HepG2 (cell line): Measurements from ENCODE around the gene YIPF1. TPM values are rescaled to one million over a fixed set of nuclear protein-coding genes. Genes with fewer than 3 reads are reported as not detected.
A peak's percentile ranks its signal among the peaks of the same experiment; 100 is the strongest.

Experiments
- ATF7 ChIP-seq, 2 experiments: fragments of 450-650 bp in 1 of 2; sonication (generic) in 1 of 2; formaldehyde crosslinking in 1 of 2; IDR thresholded peaks; 2 replicates each; pipeline versions ENCODE4 v1.4.0 to v1.6.1; 2016 to 2020; ENCODE audit warnings: antibody characterized with exemption in 1 of 2, mild to moderate bottlenecking in 1 of 2, missing genetic modification reagents in 1 of 2
- BRD4 ChIP-seq: sonication (generic); formaldehyde crosslinking; IDR thresholded peaks from 2 replicates; pipeline ENCODE4 v1.4.0; 2020; ENCODE audit warnings: missing genetic modification reagents
- ISL2 ChIP-seq: sonication (generic); formaldehyde crosslinking; IDR thresholded peaks from 2 replicates; pipeline ENCODE4 v1.5.0; 2020; ENCODE audit warnings: missing genetic modification reagents
- MTA1 ChIP-seq: sonication (generic); formaldehyde crosslinking; IDR thresholded peaks from 2 replicates; pipeline ENCODE4 v1.4.0; 2020; ENCODE audit warnings: missing genetic modification reagents, mild to moderate bottlenecking, borderline replicate concordance
- PHF21A ChIP-seq: sonication (generic); formaldehyde crosslinking; IDR thresholded peaks from 2 replicates; pipeline ENCODE4 v1.5.0; 2020; ENCODE audit warnings: mild to moderate bottlenecking, missing genetic modification reagents
- POLR2G ChIP-seq: fragments of 200-400 bp; formaldehyde crosslinking; IDR thresholded peaks from 2 replicates; pipeline ENCODE4 v1.6.1; 2018; ENCODE audit warnings: mild to moderate bottlenecking, low read depth, low read length, moderate library complexity
- RARA ChIP-seq: IDR thresholded peaks from 2 replicates; pipeline ENCODE4 v1.6.1; 2016; ENCODE audit warnings: missing genetic modification reagents, missing compliant biosample characterization
- RBFOX2 ChIP-seq: fragments of 200-400 bp; formaldehyde crosslinking; IDR thresholded peaks from 2 replicates; pipeline ENCODE4 v1.6.1; 2017; ENCODE audit warnings: low read depth, mild to moderate bottlenecking, low read length
- REPIN1 ChIP-seq: sonication (generic); formaldehyde crosslinking; IDR thresholded peaks from 2 replicates; pipeline ENCODE4 v1.8.0; 2022; ENCODE audit warnings: missing genetic modification reagents, low read depth, mild to moderate bottlenecking, borderline replicate concordance
- TAF1 ChIP-seq: sonication (generic); formaldehyde crosslinking; IDR thresholded peaks from 2 replicates; pipeline ENCODE4 v1.4.0; 2020; ENCODE audit warnings: missing genetic modification reagents
- YEATS4 ChIP-seq: sonication (generic); formaldehyde crosslinking; IDR thresholded peaks from 2 replicates; pipeline ENCODE4 v1.4.0; 2020; ENCODE audit warnings: missing genetic modification reagents, borderline replicate concordance
- ZFP36L1 ChIP-seq: sonication (generic); formaldehyde crosslinking; IDR thresholded peaks from 2 replicates; pipeline ENCODE4 v1.8.0; 2022; ENCODE audit warnings: mild to moderate bottlenecking, missing genetic modification reagents, moderate library complexity
- ZFY ChIP-seq: sonication (generic); formaldehyde crosslinking; IDR thresholded peaks from 2 replicates; pipeline ENCODE4 v1.4.0; 2020; ENCODE audit warnings: missing genetic modification reagents
- ZNF263 ChIP-seq: sonication (generic); formaldehyde crosslinking; IDR thresholded peaks from 2 replicates; pipeline ENCODE4 v1.4.0; 2020; ENCODE audit warnings: missing genetic modification reagents
- ZNF891 ChIP-seq: sonication (generic); formaldehyde crosslinking; IDR thresholded peaks from 2 replicates; pipeline ENCODE4 v1.5.0; 2020; ENCODE audit warnings: mild to moderate bottlenecking, missing genetic modification reagents
- polyA plus RNA-seq, 8 experiments: library from polyadenylated mRNA; depleted of rRNA in 3 of 8; stranded (reverse) in 7 of 8; unstranded in 1 of 8; fragments of >200 nt; fragmentation: Illumina TruSeq in 4 of 8; extraction: Trizol in 4 of 8; gene quantifications; 2 replicates each; pipeline versions ENCODE4 v1.2.1 to v1.2.3, GENCODE V29; 2011 to 2016; ENCODE audit warnings: low read depth in 4 of 8, missing spikeins in 1 of 8, mixed read lengths in 1 of 8; ENCODE audit not compliant: insufficient read depth in 1 of 8
- total RNA-seq, 5 experiments: library from RNA; depleted of rRNA; stranded (reverse); fragments of >200 nt; fragmentation: Illumina TruSeq; extraction: Trizol; gene quantifications; 2 replicates each; pipeline ENCODE4 v1.2.3, GENCODE V29; 2016; ENCODE audit warnings: low read depth in 1 of 5
- TF ChIP-seq, protein P1 (sequence below): IDR thresholded peaks from 2 replicates; pipeline ENCODE4 v1.6.1; 2016; ENCODE audit warnings: mild to moderate bottlenecking
- TF ChIP-seq, protein P2 (sequence below): sonication (generic); formaldehyde crosslinking; IDR thresholded peaks from 2 replicates; pipeline ENCODE4 v1.4.0; 2020; ENCODE audit warnings: missing genetic modification reagents
- TF ChIP-seq, protein P3 (sequence below): sonication (generic); formaldehyde crosslinking; conservative IDR thresholded peaks from 2 replicates; pipeline ENCODE4 v1.4.0; 2020; ENCODE audit warnings: mild to moderate bottlenecking, missing genetic modification reagents, moderate library complexity
- TF ChIP-seq, protein P4 (sequence below): IDR thresholded peaks from 2 replicates; pipeline ENCODE4 v1.6.1; 2018; ENCODE audit warnings: missing genetic modification reagents, mild to moderate bottlenecking, missing compliant biosample characterization

Gene YIPF1
- total and polyA plus RNA-seq, 2 of the 13 experiments (the other 11 are each of a cell fraction or from before 2014, with no cell fraction given): 21.1 to 31.9 TPM

DNA sequence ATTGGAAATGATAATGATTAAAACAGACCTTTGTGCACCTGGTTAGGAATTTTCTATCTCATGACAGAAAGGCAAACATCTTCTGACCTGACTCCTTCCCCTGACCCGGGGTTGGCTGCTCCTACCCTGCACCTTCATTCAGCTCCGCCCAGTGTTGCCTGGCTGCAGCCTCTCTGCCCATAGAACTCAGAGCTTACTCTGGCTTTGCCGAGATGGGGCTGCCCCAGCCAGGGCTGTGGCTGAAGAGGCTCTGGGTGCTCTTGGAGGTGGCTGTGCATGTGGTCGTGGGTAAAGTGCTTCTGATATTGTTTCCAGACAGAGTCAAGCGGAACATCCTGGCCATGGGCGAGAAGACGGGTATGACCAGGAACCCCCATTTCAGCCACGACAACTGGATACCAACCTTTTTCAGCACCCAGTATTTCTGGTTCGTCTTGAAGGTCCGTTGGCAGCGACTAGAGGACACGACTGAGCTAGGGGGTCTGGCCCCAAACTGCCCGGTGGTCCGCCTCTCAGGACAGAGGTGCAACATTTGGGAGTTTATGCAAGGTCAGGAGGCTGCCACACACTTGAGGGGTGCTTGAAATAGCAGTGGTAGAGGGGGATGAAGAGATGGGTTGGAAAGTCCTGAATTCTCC lies 4.5 kb upstream of the YIPF1 start, which contains the start of gene DIO1 (continued):
- TF ChIP-seq, protein P1, sequence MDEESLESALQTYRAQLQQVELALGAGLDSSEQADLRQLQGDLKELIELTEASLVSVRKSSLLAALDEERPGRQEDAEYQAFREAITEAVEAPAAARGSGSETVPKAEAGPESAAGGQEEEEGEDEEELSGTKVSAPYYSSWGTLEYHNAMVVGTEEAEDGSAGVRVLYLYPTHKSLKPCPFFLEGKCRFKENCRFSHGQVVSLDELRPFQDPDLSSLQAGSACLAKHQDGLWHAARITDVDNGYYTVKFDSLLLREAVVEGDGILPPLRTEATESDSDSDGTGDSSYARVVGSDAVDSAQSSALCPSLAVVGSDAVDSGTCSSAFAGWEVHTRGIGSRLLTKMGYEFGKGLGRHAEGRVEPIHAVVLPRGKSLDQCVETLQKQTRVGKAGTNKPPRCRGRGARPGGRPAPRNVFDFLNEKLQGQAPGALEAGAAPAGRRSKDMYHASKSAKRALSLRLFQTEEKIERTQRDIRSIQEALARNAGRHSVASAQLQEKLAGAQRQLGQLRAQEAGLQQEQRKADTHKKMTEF (CRISPR knock-in tag): no peak
- TF ChIP-seq MTA1 (peak; percentile 71; the same call in 1 of the 2 replicates), RARA (CRISPR knock-in tag) (peak; percentile 30; the same call in 1 of the 2 replicates), TAF1 (peak; percentile 71), ZNF263 (CRISPR knock-in tag) (0 out of 2 replicates have a peak, but pooled peaks have one; percentile 30), YEATS4 (0 out of 2 replicates have a peak, but pooled peaks have one; percentile 44), BRD4 (peak; percentile 19; the same call in 1 of the 2 replicates), POLR2G (peak; percentile 89), ISL2 (CRISPR knock-in tag) (peak; percentile 17; the same call in 1 of the 2 replicates), RBFOX2 (peak; percentile 57), REPIN1 (CRISPR knock-in tag) (no peak), ZNF891 (CRISPR knock-in tag) (0 out of 2 replicates have a peak, but pooled peaks have one; percentile 21), PHF21A (CRISPR knock-in tag) (peak; percentile 22; the same call in 1 of the 2 replicates), ZFP36L1 (CRISPR knock-in tag) (peak; percentile 54; the same call in 1 of the 2 replicates), ATF7 (IDR thresholded peaks at IDR 0.05) (no peak), ATF7 (CRISPR knock-in tag; IDR thresholded peaks at IDR 0.05) (no peak), ZFY (CRISPR knock-in tag) (peak; percentile 17; the same call in 1 of the 2 replicates)
- TF ChIP-seq, protein P2, sequence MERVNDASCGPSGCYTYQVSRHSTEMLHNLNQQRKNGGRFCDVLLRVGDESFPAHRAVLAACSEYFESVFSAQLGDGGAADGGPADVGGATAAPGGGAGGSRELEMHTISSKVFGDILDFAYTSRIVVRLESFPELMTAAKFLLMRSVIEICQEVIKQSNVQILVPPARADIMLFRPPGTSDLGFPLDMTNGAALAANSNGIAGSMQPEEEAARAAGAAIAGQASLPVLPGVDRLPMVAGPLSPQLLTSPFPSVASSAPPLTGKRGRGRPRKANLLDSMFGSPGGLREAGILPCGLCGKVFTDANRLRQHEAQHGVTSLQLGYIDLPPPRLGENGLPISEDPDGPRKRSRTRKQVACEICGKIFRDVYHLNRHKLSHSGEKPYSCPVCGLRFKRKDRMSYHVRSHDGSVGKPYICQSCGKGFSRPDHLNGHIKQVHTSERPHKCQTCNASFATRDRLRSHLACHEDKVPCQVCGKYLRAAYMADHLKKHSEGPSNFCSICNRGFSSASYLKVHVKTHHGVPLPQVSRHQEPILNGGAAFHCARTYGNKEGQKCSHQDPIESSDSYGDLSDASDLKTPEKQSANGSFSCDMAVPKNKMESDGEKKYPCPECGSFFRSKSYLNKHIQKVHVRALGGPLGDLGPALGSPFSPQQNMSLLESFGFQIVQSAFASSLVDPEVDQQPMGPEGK (CRISPR knock-in tag): 0 out of 2 replicates have a peak, but pooled peaks have one; percentile 15
- TF ChIP-seq, protein P3, sequence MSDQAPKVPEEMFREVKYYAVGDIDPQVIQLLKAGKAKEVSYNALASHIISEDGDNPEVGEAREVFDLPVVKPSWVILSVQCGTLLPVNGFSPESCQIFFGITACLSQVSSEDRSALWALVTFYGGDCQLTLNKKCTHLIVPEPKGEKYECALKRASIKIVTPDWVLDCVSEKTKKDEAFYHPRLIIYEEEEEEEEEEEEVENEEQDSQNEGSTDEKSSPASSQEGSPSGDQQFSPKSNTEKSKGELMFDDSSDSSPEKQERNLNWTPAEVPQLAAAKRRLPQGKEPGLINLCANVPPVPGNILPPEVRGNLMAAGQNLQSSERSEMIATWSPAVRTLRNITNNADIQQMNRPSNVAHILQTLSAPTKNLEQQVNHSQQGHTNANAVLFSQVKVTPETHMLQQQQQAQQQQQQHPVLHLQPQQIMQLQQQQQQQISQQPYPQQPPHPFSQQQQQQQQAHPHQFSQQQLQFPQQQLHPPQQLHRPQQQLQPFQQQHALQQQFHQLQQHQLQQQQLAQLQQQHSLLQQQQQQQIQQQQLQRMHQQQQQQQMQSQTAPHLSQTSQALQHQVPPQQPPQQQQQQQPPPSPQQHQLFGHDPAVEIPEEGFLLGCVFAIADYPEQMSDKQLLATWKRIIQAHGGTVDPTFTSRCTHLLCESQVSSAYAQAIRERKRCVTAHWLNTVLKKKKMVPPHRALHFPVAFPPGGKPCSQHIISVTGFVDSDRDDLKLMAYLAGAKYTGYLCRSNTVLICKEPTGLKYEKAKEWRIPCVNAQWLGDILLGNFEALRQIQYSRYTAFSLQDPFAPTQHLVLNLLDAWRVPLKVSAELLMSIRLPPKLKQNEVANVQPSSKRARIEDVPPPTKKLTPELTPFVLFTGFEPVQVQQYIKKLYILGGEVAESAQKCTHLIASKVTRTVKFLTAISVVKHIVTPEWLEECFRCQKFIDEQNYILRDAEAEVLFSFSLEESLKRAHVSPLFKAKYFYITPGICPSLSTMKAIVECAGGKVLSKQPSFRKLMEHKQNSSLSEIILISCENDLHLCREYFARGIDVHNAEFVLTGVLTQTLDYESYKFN (CRISPR knock-in tag): peak; percentile 44; the same call in 1 of the 2 replicates
- TF ChIP-seq, protein P4, sequence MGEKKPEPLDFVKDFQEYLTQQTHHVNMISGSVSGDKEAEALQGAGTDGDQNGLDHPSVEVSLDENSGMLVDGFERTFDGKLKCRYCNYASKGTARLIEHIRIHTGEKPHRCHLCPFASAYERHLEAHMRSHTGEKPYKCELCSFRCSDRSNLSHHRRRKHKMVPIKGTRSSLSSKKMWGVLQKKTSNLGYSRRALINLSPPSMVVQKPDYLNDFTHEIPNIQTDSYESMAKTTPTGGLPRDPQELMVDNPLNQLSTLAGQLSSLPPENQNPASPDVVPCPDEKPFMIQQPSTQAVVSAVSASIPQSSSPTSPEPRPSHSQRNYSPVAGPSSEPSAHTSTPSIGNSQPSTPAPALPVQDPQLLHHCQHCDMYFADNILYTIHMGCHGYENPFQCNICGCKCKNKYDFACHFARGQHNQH: peak; percentile 17; the same call in 1 of the 2 replicates
